GM13976 (cell line): ENCODE results near the gene TRIM45.
A peak's percentile ranks its signal among the peaks of the same experiment; 100 is the strongest.

Source experiments
- DNase-seq: peaks from one replicate; pipeline ENCODE4 v3.0.0; 2012; ENCODE audit warnings: low spot score
- in situ Hi-C: fragments of 300-500 bp; cut with MboI; formaldehyde crosslinking; loops from one replicate; pipeline ENCODE4 v1.12.0; 2022; ENCODE audit warnings: low sequenced_read_pairs, mixed read lengths, inconsistent platforms; ENCODE audit not compliant: unreplicated experiment
- TF ChIP-seq, protein P1 (sequence below): IDR thresholded peaks from 2 replicates; pipeline ENCODE4 v1.5.1; 2012; ENCODE audit warnings: borderline replicate concordance, mild to moderate bottlenecking; ENCODE audit not compliant: insufficient read depth; ENCODE audit errors: extremely low read depth, missing control alignments, control extremely low read depth

TRIM45 gene

DNA sequence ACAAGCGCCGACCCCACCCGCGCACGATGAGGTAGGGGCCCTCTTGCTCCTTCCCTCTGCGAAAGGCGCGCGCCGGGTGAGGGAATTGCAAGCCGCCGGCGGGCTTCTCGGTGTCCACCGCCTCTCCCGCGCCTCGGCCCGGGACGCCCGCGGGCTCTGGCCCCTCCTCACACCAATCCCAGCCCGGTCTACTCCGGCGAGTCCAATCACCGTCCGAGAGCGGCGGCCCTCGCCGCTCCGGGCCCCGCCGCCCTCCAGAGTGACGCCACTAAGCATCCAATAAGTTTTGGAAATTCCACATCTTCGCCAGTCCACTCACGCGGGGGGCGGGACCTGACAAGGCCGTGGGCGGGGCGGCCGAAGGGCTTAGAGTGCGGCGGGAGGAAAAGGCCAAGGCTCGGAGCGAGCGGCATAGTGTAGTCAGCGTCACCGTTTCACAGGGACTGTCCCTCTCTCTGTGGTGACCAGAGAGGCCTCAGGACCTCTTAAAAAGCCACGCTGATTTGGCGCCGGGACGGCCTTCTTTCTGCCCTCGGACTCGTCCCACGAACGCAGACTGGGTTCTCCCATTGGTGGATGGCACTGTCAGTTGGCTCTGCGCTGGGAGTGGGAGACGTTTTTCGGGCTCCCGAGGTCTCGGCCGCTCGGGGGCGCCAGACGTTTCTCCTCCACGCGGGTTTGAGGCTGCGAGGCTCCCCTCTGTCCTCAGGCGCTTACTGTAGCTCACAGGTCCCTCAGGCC, at the start of gene TRIM45:
TRIM45 (minus strand) TSS at position 161 of the 741 bp plus-strand sequence. CDS start 548 bp downstream, outside the sequence.
- TF ChIP-seq, protein P1, sequence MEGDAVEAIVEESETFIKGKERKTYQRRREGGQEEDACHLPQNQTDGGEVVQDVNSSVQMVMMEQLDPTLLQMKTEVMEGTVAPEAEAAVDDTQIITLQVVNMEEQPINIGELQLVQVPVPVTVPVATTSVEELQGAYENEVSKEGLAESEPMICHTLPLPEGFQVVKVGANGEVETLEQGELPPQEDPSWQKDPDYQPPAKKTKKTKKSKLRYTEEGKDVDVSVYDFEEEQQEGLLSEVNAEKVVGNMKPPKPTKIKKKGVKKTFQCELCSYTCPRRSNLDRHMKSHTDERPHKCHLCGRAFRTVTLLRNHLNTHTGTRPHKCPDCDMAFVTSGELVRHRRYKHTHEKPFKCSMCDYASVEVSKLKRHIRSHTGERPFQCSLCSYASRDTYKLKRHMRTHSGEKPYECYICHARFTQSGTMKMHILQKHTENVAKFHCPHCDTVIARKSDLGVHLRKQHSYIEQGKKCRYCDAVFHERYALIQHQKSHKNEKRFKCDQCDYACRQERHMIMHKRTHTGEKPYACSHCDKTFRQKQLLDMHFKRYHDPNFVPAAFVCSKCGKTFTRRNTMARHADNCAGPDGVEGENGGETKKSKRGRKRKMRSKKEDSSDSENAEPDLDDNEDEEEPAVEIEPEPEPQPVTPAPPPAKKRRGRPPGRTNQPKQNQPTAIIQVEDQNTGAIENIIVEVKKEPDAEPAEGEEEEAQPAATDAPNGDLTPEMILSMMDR, result peak; percentile 82
- in situ Hi-C loops, result no loop called here

DNA sequence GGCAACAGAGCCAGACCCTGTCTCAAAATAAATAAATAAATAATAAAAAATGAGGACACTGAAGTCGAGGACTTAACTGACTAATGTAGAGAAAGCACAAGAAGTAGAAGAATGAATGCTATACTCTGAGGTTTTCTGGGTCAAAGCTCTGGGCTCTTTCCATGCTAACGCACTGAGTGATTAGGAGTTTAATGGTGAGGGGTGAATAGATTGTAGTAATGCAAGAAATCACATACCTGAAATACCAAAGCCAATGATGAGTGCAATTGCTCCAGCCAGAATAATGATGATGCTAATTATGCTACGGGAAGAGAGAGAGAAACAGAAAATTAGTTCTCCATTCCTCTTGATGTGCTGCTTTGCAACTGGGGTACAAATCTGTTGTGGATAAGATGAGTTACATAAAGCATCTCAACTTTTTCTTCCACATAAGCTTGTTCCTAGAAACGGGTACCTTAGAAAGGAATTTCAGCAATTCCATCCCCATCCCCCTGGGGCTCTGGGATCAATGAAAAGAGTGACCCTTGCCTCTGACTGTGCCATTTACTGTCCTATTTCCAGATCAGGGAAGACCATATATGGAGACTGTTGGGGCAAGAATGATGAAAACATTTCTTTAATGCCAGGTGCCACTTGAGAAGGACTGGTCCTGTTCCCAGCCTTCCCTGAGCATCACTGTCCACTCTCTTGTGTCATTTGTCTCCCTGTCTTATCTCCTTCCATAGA, 48.5 kb upstream of the TRIM45 start:
- TF ChIP-seq, protein P1, result no peak
- no peak for DNase-seq
- in situ Hi-C loops, result no loop called here

More for the DNA sequence above, at the start of gene TRIM45:
- DNase-seq, result peak; percentile 92

GRCh38 chr1:117167402-117167801, 45.9 kb upstream of the TRIM45 start:
- in situ Hi-C loops, result no loop called here
- TF ChIP-seq, protein P1, result no peak
- DNase-seq, result no peak

DNA sequence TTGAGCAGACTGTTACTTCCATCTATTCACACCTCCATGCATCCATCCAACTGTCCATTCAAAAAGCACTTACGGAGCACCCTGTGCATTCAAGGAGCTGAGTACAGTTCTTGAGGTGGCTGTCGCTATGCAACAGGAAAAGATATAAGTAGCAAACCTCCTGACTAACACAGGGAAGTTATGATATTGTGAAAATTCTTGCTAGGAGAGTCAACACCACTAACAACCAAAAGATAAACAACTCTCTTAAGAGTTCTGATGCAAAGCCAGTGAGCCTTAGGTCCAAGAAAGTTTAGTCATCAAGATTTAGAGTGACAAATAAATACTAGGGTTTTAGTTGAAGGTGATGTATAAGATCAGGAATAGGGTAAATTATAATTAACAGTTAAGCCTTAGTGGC, 44.5 kb upstream of the TRIM45 start:
- in situ Hi-C loops, result no loop called here
- no peak for DNase-seq
- TF ChIP-seq, protein P1, result no peak

DNA sequence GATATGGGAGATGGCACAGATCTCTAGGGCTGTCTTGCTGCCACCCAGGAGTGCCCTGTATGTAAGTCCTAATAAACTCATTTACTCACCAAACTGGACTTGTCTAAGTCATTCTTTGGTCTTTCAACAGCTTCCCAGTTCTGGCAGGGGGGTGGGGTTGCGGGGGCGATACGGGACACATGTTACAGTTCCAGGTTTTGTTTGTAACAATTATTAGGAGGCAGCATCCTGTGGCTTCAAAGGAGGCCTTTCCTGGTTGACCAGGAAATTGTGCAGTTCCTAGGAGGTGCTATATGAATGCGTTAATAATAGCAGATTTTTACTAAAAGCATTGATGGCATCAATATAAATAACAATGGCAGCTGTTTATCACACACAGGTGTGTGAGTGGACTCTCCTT, 42.7 kb upstream of the TRIM45 start:
- DNase-seq, result no peak
- TF ChIP-seq, protein P1, result no peak
- in situ Hi-C loops, result no loop called here

DNA sequence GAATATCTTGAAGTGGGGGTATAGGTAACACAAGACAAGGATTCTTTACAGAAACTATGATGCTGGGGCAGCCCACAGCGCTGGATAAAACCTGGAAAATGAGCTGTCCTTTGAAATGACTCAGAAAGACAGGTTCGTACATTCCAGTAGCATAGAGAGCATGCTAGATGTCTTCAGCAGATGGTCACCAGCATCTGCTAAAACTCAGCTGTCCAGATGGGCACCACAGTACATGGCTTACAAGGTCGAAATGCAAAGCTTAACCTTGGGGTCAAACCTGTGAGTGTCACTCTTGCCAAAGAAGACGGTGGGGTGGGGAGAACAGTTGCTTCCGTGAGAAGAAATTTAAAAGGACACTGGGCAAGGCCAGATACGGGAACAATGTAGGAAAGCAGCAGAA, 41.3 kb upstream of the TRIM45 start:
- TF ChIP-seq, protein P1, result no peak
- DNase-seq, result no peak
- in situ Hi-C loops, result no loop called here
